IPS-11a (cell line): ENCODE measurements around the gene MOCS3.

Source experiments
- H3K4me3 ChIP-seq: one replicate; pipeline ENCODE4 v1.5.1; 2013; ENCODE audit warnings: low read depth, low read length, control low read depth

Gene MOCS3

DNA sequence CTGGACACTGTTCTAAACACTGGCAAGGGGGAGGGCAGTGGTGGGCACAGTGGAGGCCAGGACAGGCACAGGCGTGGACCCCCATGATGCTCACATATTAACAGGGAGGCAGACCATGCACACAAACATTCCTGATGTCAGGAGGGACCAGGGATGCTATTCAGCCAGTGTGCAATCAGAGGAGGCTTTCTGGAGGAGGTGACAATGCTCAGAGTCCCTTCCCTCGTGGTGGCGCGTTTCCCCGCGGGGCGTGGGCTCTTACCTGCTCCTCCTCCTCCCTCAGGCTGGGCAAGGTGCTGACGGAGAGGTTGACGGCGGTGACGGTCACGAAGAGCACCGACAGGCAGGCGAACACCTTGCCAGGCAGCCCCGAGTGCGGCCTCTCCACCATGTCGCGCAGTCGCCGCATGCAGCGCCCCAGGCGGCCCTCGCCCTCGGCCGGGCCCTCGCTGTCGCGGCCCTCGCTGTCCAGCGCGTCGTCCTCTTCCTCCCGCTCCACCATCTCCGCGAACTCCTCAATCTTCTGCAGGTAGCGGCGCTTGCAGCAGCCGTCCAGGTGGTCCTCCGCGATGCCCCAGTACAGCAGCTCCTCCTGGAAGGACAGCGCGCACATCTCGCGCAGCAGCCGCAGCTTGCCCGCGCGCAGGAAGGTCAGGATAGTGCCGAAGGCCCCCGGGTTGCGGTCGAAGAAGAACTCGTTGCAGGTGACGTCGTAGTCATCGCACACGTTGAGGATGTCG, 50.9 kb downstream of the MOCS3 start:
- no peak overlapping the region for H3K4me3 ChIP-seq

DNA sequence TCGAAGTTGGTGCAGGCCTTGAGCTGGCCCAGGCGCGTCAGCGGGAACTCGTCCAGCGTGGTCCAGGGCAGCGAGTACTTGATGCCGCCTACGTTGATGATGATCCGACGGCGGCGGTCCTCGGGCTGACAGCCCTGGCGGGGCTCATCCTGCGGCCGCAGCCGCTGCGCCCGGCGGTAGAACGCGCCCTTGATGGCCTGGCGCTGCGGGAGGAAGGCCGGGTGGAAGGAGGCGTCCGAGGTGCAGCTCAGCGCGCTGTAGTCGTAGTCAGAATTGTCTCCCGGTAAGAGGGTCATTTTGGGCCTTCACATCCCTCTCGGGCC, 51.4 kb downstream of the MOCS3 start:
- no peak overlapping the region for H3K4me3 ChIP-seq

- H3K4me3 ChIP-seq: no peak overlapping the region
Observed at GRCh38 chr20:51010932-51011331, 52.3 kb downstream of the MOCS3 start.

DNA sequence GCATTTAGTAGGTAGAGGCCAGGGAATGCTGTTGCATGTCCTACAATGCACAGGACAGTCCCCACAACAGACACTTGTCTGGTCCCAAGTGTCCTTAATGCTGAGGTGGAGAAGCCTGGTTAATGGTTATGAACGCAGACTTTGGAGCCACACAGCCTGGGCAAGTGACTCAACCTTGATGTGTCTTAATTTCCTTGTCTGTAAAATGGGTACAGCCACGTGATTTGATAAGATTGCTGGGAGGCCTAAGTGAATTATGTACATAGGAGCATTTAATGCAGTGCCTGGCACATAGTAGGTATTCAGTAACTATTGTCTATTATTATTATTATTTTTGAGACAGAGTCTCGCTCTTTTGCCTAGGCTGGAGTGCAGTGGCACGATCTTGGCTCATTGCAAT, 52.9 kb downstream of the MOCS3 start:
- no peak overlapping the region for H3K4me3 ChIP-seq

DNA sequence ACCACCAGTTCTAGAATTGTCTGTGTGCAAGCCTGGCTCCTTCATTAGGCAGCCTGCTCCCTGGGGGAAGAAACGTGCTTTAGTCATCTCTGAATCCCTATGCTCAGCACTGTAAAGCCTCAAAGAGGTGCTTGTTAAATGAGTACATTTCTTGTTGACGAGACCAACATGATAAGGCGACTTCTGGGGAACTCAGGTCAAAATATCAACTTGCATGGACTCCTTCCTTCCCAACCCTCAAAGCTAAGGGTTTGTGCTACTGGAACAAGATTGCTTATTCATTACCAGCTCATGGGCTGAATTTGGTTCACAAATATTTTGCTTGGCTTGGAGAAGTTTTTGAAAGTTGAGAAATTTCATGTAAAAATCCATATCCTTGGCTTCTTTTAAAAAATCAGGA, 53.7 kb downstream of the MOCS3 start:
- no peak overlapping the region for H3K4me3 ChIP-seq
